Stimulated activated CD8-positive, alpha-beta memory T cell treated with anti-CD3 and anti-CD28 coated beads, Interleukin-15, amount 100 ng/mL, for 1 hour (primary cell): ENCODE measurements around the gene C1orf21.
"Not testable (repeated sequence)": the region's sequence is repeated elsewhere in the genome, so short reads cannot be mapped to it uniquely, and the experiment has no call there.

ENCODE experiments used
- DNase-seq: peaks from one replicate; pipeline ENCODE4 v3.0.0-alpha.2; 2020; ENCODE audit warnings: low read depth

Gene C1orf21

DNA sequence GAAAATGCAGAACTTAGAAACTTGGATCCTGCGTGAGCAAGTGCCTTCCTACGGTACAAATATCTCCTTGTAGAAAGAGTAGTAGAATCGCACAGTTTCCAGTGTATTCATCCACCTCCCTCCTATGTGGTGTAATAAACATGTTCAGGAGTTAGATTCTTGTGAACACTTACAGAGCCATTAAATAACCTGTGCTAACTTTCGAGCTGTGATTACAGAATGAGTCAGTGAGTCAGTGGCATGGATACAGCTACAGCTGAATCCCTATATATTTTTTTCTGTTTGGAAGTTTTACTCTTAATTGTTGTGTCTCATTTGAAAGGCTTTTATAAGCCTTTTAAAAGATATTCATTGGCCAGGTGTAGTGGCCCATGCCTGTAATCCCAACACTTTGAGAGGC, 219.1 kb downstream of the C1orf21 start:
- DNase-seq = no peak

GRCh38 chr1:184606786-184607185, 220.0 kb downstream of the C1orf21 start:
- DNase-seq = no peak

GRCh38 chr1:184608581-184608980, 221.8 kb downstream of the C1orf21 start:
- no peak for DNase-seq

GRCh38 chr1:184608990-184609389, 222.2 kb downstream of the C1orf21 start:
- DNase-seq = no peak

DNA sequence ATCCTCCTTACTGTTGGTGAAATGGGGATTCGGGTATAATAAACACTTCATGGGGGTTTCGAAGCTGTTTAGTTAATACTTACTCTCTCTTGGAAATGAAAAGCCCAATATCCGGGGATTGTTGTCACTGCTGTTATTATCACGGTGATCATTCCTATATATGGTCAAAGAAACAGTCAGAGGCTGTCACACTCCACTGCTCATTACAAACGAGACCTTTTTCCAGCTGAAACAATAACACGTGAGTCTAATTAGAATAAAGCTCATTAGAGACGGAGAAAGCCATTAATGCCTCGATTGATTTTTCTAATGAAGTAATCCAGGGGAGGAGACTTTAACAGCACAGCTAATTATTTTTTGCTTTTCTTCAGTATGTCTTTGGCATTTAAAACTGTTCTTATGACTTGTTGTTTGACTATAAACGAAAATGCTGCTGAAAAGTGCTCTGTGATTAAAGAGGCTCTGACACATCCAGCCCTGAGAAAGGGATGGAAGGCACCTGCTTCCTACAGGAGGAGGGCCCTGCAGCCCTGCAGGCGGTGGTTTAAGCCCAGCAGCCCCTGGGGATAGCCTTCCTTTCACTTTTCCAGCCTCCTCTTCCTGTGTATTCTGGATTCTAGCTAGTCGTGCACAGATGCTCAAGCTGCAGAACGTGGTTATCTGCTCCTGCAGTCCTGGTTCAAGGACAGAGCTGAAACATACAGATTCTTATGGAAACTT, 224.2 kb downstream of the C1orf21 start:
- no peak for DNase-seq

DNA sequence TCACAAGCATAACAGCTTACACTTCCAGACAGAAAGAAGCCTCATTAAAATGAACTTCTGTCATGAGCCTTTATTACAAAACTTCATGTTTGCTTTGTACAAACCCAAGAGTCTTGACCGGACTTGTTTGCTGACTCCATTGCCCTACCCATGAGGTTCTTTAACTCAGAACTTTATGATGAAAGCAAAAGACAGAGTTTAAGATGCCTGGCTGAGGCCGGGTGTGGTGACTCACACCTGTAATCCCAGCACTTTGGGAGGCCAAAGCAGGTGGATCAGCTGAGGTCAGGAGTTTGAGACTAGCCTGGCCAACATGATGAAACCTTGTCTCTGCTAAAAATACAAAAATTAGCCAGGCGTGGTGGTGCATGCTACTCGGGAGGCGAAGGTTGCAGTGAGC, 225.4 kb downstream of the C1orf21 start:
- not testable (repeated sequence) for DNase-seq

- DNase-seq = no peak
Observed at GRCh38 chr1:184614667-184615066, 227.8 kb downstream of the C1orf21 start.

DNA sequence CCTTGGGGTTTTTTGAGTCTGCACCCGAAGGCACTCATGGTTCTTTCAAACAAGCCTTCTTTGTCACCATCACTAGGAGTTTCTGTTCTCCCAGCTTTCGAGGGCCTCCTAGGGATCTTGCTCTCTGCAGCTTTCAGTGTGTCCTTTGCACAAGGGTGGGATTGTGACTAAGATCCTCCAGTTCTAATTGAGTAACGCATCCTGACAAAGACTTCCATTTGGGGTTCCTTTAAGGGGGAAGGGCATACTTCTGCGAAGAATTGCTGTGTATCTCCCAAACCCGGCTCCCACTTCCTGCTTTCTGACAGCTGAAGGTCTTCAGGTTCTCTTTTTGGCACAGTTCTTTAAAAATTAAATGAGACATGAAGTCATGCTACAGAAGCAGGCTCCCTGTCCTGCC, 228.5 kb downstream of the C1orf21 start:
- DNase-seq = no peak

DNA sequence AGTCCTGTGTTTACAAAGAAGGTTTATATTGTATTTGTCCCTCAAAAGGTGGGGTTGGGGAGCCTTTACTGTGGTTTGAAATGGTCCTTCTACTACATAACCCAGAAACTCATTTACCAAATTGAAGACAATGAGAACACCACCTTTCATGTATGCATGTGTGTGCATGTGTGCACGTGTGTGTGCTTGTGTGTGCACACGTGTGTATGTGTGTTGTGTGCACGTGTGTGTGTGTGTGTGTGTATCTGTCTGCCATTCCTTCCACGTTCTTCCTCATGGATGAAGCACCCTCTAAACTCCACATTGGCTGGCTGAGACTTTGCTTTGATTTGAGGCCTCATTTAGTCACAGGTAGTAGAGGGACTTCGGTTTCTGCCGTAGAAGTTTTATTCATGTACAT, 229.7 kb downstream of the C1orf21 start:
- no peak for DNase-seq

- no peak for DNase-seq
Observed at GRCh38 chr1:184617433-184618029, 230.7 kb downstream of the C1orf21 start.

- DNase-seq = no peak
Observed at GRCh38 chr1:184618851-184619250, 232.0 kb downstream of the C1orf21 start.

- DNase-seq = no peak
Observed at GRCh38 chr1:184620469-184620868, 233.6 kb downstream of the C1orf21 start.

GRCh38 chr1:184621260-184621659, 234.4 kb downstream of the C1orf21 start:
- DNase-seq = no peak

DNA sequence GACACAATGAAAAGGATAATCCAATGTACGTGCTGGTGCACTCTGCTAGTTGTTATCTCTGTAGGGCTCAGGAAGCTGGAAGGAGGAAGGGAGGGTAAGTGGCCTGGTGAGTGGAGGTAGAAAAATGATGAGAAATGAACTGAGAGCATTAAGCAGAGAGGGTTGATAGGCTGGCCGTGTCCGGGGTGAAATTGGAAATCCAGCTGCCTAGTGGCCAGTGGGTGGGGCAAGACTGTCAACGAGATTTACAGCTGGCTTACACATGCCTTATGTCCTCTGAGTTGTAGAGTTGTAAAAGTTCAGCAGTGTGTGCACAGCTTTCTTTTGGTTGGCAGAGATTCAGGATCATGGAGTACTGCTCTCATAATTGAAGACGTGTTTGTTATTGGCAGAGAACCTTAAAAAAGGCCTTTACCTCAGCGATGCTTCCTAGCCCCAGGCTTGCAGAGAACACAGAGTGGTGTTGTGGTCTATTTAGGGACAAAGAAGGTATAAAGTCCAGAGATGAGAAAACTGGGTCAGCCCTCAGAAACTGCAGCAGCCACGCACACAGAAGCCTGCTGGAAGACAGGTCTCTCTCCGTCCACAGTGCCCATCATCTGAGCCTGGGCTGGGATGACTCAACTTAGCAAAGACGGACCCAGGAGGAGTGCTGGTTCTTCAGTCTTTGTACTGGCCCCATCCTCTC, 235.5 kb downstream of the C1orf21 start:
- DNase-seq = no peak

GRCh38 chr1:184623404-184623803, 236.6 kb downstream of the C1orf21 start:
- no peak for DNase-seq

- DNase-seq = no peak
Observed at GRCh38 chr1:184624051-184624450, 237.2 kb downstream of the C1orf21 start.

GRCh38 chr1:184624626-184625025, 237.8 kb downstream of the C1orf21 start:
- no peak for DNase-seq

- DNase-seq = no peak
Observed at GRCh38 chr1:184625271-184625670, 238.4 kb downstream of the C1orf21 start.

DNA sequence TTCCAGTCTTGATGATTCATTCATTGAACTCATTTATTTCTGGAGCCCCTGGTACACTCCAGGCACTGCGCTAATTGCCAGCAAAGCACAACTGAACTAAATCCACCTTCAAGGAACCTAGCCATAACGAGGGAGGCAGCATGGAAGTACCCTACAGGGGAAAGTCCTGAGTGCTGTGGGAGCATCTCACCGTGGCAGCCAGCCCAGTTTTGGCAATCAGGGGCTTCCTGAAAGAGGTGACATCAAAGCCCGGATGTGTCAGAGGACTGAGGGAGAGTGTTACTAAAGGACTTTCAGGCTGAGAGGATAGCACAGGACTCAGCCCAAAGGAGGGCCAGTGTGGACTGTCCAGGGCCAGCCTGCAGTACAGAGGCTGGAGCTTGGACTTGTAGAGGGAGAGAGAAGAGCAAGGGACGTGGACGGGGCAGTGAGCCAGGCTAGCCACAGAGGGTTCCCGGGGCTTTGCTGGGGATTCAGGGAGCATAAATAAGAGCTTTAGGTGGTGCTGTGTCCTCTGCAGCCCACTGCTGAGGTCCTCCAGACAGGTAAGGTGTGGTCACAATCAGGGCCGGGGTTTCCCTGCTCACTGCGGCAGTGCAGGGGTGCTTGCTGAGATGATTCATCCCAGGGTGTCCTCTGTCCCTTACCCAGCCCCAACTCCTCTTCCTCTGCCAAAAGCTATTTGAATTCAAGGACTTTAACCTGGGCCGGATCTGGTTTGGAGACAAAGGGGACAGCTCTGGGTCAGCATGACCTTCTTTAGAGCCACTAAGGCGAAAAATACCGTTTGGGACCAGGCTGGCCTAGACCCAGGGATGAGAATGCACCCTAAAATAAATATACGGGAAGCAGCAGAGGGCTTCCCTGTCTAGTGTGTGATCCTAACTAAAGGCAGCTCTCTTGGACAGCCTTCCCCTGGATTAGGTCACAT, 239.5 kb downstream of the C1orf21 start:
- no peak for DNase-seq

DNA sequence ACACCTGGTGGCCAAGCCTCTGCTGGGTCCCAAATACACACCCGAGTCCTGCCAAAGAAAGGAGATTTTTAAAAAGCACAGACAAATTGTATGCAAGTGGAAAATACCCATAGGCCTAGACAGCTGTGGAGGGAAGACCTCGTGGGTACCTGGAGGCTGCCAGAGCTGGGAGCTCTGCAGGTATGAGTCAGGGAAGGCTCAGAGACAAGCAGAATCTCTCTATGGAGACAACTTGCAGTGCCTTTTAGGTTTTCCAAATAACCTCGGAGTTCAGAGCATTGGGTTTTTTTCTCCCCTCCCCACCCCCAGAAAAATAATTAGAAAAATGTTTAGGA, 240.1 kb downstream of the C1orf21 start:
- DNase-seq = no peak

GRCh38 chr1:184629266-184629665, 242.4 kb downstream of the C1orf21 start:
- DNase-seq = no peak

DNA sequence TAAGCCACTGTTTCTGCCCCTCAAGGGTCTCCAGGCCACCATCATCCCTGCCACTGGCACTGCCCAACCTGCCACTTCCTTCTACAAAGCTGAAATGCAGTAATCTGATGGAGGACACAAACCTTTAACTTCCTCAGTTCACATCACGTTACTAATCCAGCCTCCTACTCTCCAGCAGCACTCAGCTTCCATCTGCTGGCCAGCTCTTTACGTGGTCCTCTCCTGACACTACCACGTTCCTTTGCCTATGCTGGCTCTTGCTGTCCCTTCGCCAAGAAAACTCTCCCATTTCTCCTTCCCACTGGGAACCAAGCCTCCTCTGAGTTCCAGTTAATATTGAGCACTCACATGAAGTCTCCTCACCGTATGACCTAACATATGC, 243.8 kb downstream of the C1orf21 start:
- DNase-seq = no peak
